ENCODE data around the gene MYLK4.
A peak's percentile ranks its signal among the peaks of the same experiment; 100 is the strongest.

The MYLK4 gene

DNA sequence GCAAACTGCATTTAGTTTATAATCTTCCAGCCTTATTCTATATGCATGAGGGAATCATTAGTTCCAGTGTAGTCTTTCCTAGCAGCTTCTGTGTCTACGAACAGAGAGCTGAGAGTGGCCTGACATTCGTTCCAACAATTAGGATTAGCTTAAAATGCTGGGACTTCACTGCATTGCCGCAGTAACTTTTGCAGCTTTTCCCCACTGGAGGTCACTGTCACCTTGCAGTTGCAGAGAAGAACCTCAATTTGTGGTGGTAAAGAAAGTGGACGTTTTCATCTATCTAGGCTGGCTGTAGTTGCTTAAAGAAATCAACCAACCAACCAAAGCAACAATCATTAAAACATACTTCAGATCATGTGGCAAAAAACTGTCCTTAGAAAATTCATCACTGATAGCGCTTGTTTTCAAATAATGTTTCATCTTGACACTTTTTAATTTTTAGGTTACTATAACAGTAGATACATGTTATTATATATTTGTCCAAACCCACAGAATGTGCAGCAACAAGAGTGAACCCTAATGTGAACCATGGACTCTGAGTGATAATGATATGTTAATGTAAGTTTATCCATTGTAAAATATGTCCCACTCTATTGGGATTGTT lies 12.2 kb downstream of the MYLK4 start:
- TF ChIP-seq, protein P1, sequence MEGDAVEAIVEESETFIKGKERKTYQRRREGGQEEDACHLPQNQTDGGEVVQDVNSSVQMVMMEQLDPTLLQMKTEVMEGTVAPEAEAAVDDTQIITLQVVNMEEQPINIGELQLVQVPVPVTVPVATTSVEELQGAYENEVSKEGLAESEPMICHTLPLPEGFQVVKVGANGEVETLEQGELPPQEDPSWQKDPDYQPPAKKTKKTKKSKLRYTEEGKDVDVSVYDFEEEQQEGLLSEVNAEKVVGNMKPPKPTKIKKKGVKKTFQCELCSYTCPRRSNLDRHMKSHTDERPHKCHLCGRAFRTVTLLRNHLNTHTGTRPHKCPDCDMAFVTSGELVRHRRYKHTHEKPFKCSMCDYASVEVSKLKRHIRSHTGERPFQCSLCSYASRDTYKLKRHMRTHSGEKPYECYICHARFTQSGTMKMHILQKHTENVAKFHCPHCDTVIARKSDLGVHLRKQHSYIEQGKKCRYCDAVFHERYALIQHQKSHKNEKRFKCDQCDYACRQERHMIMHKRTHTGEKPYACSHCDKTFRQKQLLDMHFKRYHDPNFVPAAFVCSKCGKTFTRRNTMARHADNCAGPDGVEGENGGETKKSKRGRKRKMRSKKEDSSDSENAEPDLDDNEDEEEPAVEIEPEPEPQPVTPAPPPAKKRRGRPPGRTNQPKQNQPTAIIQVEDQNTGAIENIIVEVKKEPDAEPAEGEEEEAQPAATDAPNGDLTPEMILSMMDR (IDR thresholded peaks at IDR 0.05): peak; percentile 73

- TF ChIP-seq, protein P1 (IDR thresholded peaks at IDR 0.05): no peak
Measured at GRCh38 chr6:2737885-2738284, 12.8 kb downstream of the MYLK4 start.

- TF ChIP-seq, protein P1 (IDR thresholded peaks at IDR 0.05): no peak
Measured at GRCh38 chr6:2734488-2735166, 16.1 kb downstream of the MYLK4 start.

GRCh38 chr6:2733736-2734480 lies 16.8 kb downstream of the MYLK4 start:
- TF ChIP-seq, protein P1 (IDR thresholded peaks at IDR 0.05): no peak

- TF ChIP-seq, protein P1 (IDR thresholded peaks at IDR 0.05): no peak
Measured at GRCh38 chr6:2733324-2733723, 17.4 kb downstream of the MYLK4 start.

DNA sequence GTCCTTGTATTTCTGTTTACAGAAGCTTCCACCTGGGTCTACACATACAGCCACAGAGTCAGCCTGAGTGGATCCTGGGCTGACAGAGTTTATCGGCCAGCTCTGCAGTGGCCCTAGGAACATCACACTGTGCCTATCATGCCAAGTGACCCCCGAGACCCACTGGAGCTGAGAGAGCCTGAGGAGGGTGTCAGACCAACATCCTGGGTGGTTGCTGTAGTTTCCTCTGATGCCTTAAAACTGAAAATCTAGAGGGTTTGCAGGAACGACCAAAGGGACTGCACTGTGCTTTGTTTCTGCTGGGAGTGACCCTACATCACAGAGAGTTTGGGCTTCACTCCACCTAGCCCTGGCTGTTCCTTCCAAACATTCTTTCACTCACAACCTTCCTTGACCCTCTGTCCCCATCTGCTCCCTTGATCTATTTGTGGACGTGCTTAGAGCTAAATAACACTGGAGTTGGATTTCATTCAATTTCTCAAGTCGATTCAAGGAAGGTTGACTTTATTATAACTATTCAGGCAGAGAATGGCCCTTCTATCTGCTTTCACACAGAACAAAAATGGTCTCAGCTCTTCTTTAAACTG lies 18.1 kb downstream of the MYLK4 start:
- TF ChIP-seq, protein P1 (IDR thresholded peaks at IDR 0.05): no peak

DNA sequence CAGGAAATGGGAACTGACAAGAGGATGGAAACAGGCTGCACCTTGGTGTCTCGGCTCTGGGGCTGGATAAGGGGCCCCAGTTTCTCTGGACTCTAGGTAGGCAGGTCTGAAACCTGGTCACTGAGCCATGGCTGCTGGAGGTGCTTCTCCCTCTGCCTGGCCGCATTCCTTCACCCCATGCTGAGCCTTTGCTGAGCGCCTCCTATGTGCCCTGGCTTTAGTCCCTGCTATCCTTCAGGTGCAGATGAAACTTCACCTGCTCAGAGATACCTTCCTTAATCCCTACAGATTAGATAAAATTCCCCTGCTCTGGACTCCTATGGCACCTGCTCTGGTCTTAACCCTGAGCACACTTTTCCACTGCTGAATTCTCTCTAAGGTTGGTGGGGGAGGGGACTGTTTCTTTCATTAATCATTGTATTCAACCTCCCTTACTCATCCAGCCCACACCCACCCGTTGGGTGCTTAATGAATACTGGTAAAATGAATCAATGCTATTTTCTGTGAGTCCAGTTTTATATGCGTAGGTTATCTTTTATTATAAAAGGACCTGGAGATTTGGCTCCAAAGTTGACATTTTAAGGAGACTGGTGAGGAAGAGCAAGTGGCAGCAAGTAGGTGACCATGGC lies 19.3 kb downstream of the MYLK4 start:
- TF ChIP-seq, protein P1 (IDR thresholded peaks at IDR 0.05): no peak

Data from LNCAP (cell line).